Prostate gland (tissue), 2 donors: Measurements from ENCODE around the gene CMSS1. TPM values are rescaled to one million over a fixed set of nuclear protein-coding genes. Genes with fewer than 3 reads are reported as not detected.
A peak's percentile ranks its signal among the peaks of the same experiment; 100 is the strongest.

Experiments
- DNase-seq: peaks from one replicate; pipeline ENCODE4 v3.0.0-alpha.2; 2019; ENCODE audit warnings: low spot score
- H3K27ac ChIP-seq, 2 donors: fragments of 200-600 bp; sonication (generic); 2 replicates each; pipeline ENCODE4 v1.5.1; 2017 to 2019
- H3K27me3 ChIP-seq: fragments of 200-600 bp; sonication (generic); replicated peaks from 2 replicates; pipeline ENCODE4 v1.5.1; 2019; ENCODE audit not compliant: insufficient read depth
- H3K36me3 ChIP-seq, 2 donors: fragments of 200-600 bp; sonication (generic); 1 replicate in 1 of 2; 2 replicates in 1 of 2; pipeline versions ENCODE4 v1.5.1 to v1.8.1; 2017 to 2019
- H3K4me1 ChIP-seq: fragments of 200-600 bp; sonication (generic); replicated peaks from 2 replicates; pipeline ENCODE4 v1.5.1; 2019
- H3K4me3 ChIP-seq, 2 donors: fragments of 200-600 bp; sonication (generic); 2 replicates each; pipeline ENCODE4 v1.5.1; 2017 to 2019
- H3K9me3 ChIP-seq: fragments of 200-600 bp; sonication (generic); 2 replicates; pipeline ENCODE4 v1.5.1; 2017
- CTCF ChIP-seq, 4 experiments: fragments of 200-600 bp in 2 of 4; fragments of 450-650 bp in 2 of 4; sonication (generic) in 2 of 4; IDR thresholded peaks; 1 replicate in 3 of 4; 2 replicates in 1 of 4; pipeline ENCODE4 v1.5.1; 2016 to 2019; ENCODE audit warnings: antibody characterized with exemption in 4 of 4, mild to moderate bottlenecking in 2 of 4, moderate library complexity in 2 of 4
- POLR2A ChIP-seq: fragments of 450-650 bp; IDR thresholded peaks from one replicate; pipeline ENCODE4 v1.6.1; 2016; ENCODE audit warnings: antibody characterized with exemption, mild to moderate bottlenecking
- POLR2AphosphoS5 ChIP-seq: sonication (generic); formaldehyde crosslinking; IDR thresholded peaks from one replicate; pipeline ENCODE4 v1.6.1; 2017; ENCODE audit warnings: antibody characterized with exemption
- WGBS: methylation state at CpG from one replicate; pipeline ENCODE4 v1.1.5; 2018; 5-methylcytosine and 5-hydroxymethylcytosine counted together
- intact Hi-C: fragments of 100-400 bp; cut with DNase I; formaldehyde crosslinking; loops from one replicate; pipeline ENCODE4 v1.14.2; 2022
- total RNA-seq, 2 donors: library from RNA; depleted of rRNA; stranded (reverse); fragments of >200 nt; gene quantifications; one replicate each; pipeline ENCODE4 v1.1.0, GENCODE V29; 2016

CMSS1 gene
- total RNA-seq, 2 donors from 2014 or later: 10.2 to 13.6 TPM

- 37% methylated on average over 5 of the region's 5 CpGs for WGBS
- Histone ChIP-seq H3K9me3 (no peaks in the 10 kb centered on the region), H3K36me3 (no peaks in the 10 kb centered on the region), H3K4me3 (no peak overlapping the region), H3K27me3 (no peaks in the 10 kb centered on the region), H3K4me1 (no peaks in the 10 kb centered on the region), H3K27ac (no peak overlapping the region)
- DNase-seq: no peak
- intact Hi-C loops: no loop called here
- TF ChIP-seq POLR2AphosphoS5: no peak
- no peak for TF ChIP-seq POLR2A
- no peak for TF ChIP-seq CTCF (IDR thresholded peaks at IDR 0.05)
These were observed 214.6 kb downstream of the CMSS1 start for GRCh38 chr3:100032243-100032642.

- peak; percentile 67 for DNase-seq
- WGBS: 14% methylated on average over 1 of the region's 1 CpG
- Histone ChIP-seq H3K4me3 (no peak overlapping the region), H3K27ac (no peak overlapping the region), H3K9me3 (no peaks in the 10 kb centered on the region), H3K36me3 (no peaks in the 10 kb centered on the region), H3K4me1 (no peaks in the 10 kb centered on the region), H3K27me3 (no peaks in the 10 kb centered on the region)
- TF ChIP-seq CTCF (IDR thresholded peaks at IDR 0.05): no peak
- peak; percentile 53 for TF ChIP-seq POLR2AphosphoS5
- no peak for TF ChIP-seq POLR2A
- intact Hi-C loops: no loop called here
These were observed 215.5 kb downstream of the CMSS1 start for GRCh38 chr3:100033184-100033583.

GRCh38 chr3:100033903-100034471 lies 216.3 kb downstream of the CMSS1 start:
- TF ChIP-seq CTCF (IDR thresholded peaks at IDR 0.05) (no peak), POLR2A (no peak), POLR2AphosphoS5 (no peak)
- no peak overlapping the region for H3K27ac ChIP-seq
- no peak overlapping the region for H3K4me3 ChIP-seq
- intact Hi-C loops: no loop called here
- H3K36me3 ChIP-seq: no peaks in the 10 kb centered on the region
- no peaks in the 10 kb centered on the region for H3K9me3 ChIP-seq
- H3K4me1 ChIP-seq: no peaks in the 10 kb centered on the region
- no peak for DNase-seq
- 75% methylated on average over 3 of the region's 3 CpGs for WGBS
- H3K27me3 ChIP-seq: no peaks in the 10 kb centered on the region

- H3K27me3 ChIP-seq: no peaks in the 10 kb centered on the region
- H3K36me3 ChIP-seq: no peaks in the 10 kb centered on the region
- H3K27ac ChIP-seq: no peak overlapping the region
- H3K9me3 ChIP-seq: no peaks in the 10 kb centered on the region
- H3K4me3 ChIP-seq: no peak overlapping the region
- peaks cover 7% of the 10 kb centered on the region for H3K4me1 ChIP-seq
- no peak for TF ChIP-seq POLR2AphosphoS5
- TF ChIP-seq POLR2A: no peak
- TF ChIP-seq CTCF (IDR thresholded peaks at IDR 0.05): no peak
- DNase-seq: no peak
- intact Hi-C loops: no loop called here
These were observed 221.4 kb downstream of the CMSS1 start for GRCh38 chr3:100039075-100039474.

- Histone ChIP-seq H3K27me3 (no peaks in the 10 kb centered on the region), H3K4me1 (peaks cover 7% of the 10 kb centered on the region), H3K9me3 (no peaks in the 10 kb centered on the region), H3K27ac (peak overlapping the region; percentile 70 to 79), H3K4me3 (no peak overlapping the region), H3K36me3 (no peaks in the 10 kb centered on the region)
- intact Hi-C loops: loop anchor here (5.0 to 10.0 kb wide), 3 partner anchors 73 to 196 kb away; no protein-coding TSS in a partner anchor
- DNase-seq: no peak
- 20% methylated on average over 3 of the region's 3 CpGs for WGBS
- TF ChIP-seq POLR2AphosphoS5: no peak
- TF ChIP-seq POLR2A: no peak
- TF ChIP-seq CTCF (IDR thresholded peaks at IDR 0.05): no peak
These were observed 223.0 kb downstream of the CMSS1 start for GRCh38 chr3:100040451-100041225.
